Type B pancreatic cell (in vitro differentiated cells): ENCODE data around the gene GLI3. TPM values are rescaled to one million over a fixed set of nuclear protein-coding genes. Genes with fewer than 3 reads are reported as not detected.

Experiments used
- DNase-seq: peaks from one replicate; pipeline ENCODE4 v3.0.0; 2021; ENCODE audit warnings: mixed read lengths; ENCODE audit not compliant: unreplicated experiment; ENCODE audit errors: extremely low spot score
- H3K27ac Mint-ChIP-seq: 2 replicates; pipeline ENCODE4 v1.8.0; 2021; ENCODE audit warnings: mild to moderate bottlenecking, mixed read lengths
- H3K27me3 Mint-ChIP-seq: 2 replicates; pipeline ENCODE4 v1.8.0; 2021; ENCODE audit warnings: mixed read lengths
- H3K36me3 Mint-ChIP-seq: 2 replicates; pipeline ENCODE4 v1.8.0; 2021; ENCODE audit warnings: mixed read lengths
- H3K4me1 Mint-ChIP-seq: one replicate; pipeline ENCODE4 v1.8.0; 2021; ENCODE audit warnings: mixed read lengths; ENCODE audit not compliant: unreplicated experiment
- H3K4me3 Mint-ChIP-seq: 2 replicates; pipeline ENCODE4 v1.8.0; 2021; ENCODE audit warnings: mild to moderate bottlenecking, mixed read lengths
- H3K9me3 Mint-ChIP-seq: 2 replicates; pipeline ENCODE4 v1.8.0; 2021; ENCODE audit warnings: mixed read lengths
- total RNA-seq: library from RNA; stranded (reverse); gene quantifications from 2 replicates; pipeline ENCODE4 v1.2.1, GENCODE V29; 2021; ENCODE audit warnings: low replicate concordance
- TF ChIP-seq, protein P1 (sequence below): fragments of 200-600 bp; sonication (generic); conservative IDR thresholded peaks from 2 replicates; pipeline ENCODE4 v1.5.0; 2021; ENCODE audit warnings: antibody characterized with exemption, mild to moderate bottlenecking

The GLI3 gene
- total RNA-seq, 1 donor from 2014 or later, result 141 TPM

DNA sequence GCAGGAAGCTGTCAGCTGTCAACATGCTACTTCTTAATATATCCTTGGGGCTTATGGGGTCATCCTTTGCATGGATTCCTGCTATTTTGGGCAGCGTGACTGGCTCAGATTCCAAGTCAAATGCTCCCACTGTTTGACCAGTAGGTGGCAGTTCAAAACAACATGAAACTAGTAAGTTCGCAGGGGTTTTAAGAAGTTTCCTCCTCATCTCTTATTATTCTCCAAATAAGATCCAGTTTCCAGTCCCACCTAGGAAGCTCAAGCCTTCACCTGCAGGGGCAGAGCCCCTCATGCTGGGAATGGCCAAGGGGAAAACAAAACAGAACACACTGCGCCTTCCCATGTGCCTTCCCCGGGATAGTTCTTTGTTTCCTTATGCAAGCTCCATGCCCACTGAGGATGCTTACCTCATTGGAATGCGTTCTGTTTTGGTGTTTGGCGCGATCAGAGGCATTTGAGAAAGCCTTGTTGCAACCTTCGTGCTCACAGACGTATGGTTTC is 259.8 kb downstream of the GLI3 start:
- TF ChIP-seq, protein P1, sequence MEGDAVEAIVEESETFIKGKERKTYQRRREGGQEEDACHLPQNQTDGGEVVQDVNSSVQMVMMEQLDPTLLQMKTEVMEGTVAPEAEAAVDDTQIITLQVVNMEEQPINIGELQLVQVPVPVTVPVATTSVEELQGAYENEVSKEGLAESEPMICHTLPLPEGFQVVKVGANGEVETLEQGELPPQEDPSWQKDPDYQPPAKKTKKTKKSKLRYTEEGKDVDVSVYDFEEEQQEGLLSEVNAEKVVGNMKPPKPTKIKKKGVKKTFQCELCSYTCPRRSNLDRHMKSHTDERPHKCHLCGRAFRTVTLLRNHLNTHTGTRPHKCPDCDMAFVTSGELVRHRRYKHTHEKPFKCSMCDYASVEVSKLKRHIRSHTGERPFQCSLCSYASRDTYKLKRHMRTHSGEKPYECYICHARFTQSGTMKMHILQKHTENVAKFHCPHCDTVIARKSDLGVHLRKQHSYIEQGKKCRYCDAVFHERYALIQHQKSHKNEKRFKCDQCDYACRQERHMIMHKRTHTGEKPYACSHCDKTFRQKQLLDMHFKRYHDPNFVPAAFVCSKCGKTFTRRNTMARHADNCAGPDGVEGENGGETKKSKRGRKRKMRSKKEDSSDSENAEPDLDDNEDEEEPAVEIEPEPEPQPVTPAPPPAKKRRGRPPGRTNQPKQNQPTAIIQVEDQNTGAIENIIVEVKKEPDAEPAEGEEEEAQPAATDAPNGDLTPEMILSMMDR, result peak; percentile 83
- no peaks in the 10 kb centered on the region for H3K27me3 Mint-ChIP-seq
- H3K27ac Mint-ChIP-seq, result peak overlapping the region; percentile 32
- peaks cover 27% of the 10 kb centered on the region for H3K4me1 Mint-ChIP-seq
- H3K9me3 Mint-ChIP-seq, result no peaks in the 10 kb centered on the region
- H3K4me3 Mint-ChIP-seq, result no peak overlapping the region
- no peak for DNase-seq
- H3K36me3 Mint-ChIP-seq, result peaks cover 35% of the 10 kb centered on the region

DNA sequence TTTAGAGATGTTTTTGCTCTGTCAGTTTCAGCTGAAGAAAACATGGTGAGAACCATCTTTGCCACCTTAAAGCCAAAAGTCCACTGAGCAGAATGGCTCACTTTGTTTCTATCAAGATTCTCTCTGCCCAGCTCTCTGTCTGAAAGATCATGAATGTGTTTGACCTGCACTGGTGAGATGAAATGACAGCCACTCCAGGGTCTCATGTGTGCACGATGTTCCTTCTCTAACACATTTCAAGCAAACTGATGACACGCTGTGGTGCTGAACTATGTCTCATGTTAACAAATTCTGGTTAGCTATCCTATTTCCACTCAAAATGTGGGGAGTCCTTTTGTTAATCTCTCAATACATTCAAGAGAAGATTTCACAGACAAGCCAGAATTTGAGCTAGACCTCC is 260.6 kb downstream of the GLI3 start:
- peaks cover 24% of the 10 kb centered on the region for H3K4me1 Mint-ChIP-seq

DNA sequence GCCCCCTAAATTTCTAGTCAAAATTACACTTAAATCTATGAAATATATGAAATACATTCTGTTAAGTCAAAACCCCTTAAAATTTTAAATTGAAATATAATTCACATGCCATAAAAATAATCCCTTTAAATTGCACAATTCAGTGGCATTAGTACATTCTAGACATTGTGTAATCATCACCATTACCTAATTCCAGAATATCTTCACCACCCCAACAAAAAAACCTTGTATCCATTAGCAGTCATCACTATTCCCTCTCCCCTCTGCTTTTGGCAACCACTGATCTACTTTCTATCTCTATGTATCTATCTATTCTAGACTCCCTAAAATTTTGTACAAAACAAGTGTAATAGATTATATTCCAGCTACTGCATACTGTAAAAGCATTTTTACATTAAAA is 261.2 kb downstream of the GLI3 start:
- Mint-ChIP-seq H3K4me3 (no peak overlapping the region), H3K36me3 (peaks cover 39% of the 10 kb centered on the region)

More for the DNA sequence above, 260.6 kb downstream of the GLI3 start:
- no peak for DNase-seq
- peaks cover 38% of the 10 kb centered on the region for H3K36me3 Mint-ChIP-seq
- H3K4me3 Mint-ChIP-seq, result no peak overlapping the region
- H3K27ac Mint-ChIP-seq, result no peak overlapping the region
- H3K9me3 Mint-ChIP-seq, result no peaks in the 10 kb centered on the region
- TF ChIP-seq, protein P1, result no peak
- H3K27me3 Mint-ChIP-seq, result no peaks in the 10 kb centered on the region

DNA sequence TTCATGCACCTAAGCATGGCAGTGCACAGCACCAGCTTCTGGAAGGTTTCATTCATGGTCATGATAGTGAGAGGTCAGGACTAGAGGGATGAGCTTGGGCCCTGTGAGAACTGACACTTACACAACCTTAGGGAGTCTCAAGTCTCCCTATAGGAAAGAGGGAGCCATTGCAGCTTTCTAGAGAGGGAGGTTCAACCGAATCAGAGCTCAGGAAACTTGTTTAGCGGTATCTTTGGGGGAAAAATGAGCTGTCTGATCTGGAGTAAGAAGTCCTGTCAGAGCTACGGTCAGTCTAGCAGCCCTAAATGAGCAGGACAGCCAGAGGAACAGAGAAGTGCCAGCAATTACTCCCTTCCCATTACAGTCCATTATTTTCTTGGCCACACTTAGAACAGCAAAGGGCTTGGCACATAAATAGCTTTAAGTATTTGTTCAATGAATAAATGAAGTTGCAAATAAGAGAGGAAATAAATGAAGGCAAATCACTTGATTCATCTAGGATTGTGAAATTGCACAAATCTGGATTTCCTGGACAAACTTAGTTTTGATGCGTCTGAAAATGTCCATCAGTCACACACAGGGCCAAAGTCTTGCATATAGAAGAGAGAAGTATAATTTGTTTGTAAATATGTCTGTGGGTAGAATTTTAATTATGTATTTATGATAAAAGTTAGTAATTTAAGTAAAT is 262.0 kb downstream of the GLI3 start:
- DNase-seq, result no peak
- H3K36me3 Mint-ChIP-seq, result peaks cover 32% of the 10 kb centered on the region
- no peak overlapping the region for H3K4me3 Mint-ChIP-seq
- peaks cover 12% of the 10 kb centered on the region for H3K4me1 Mint-ChIP-seq
- TF ChIP-seq, protein P1, result peak; percentile 36
- H3K27me3 Mint-ChIP-seq, result no peaks in the 10 kb centered on the region
- no peaks in the 10 kb centered on the region for H3K9me3 Mint-ChIP-seq
- H3K27ac Mint-ChIP-seq, result no peak overlapping the region

More for the DNA sequence above, 261.2 kb downstream of the GLI3 start:
- no peak overlapping the region for H3K27ac Mint-ChIP-seq
- H3K27me3 Mint-ChIP-seq, result no peaks in the 10 kb centered on the region
- no peaks in the 10 kb centered on the region for H3K9me3 Mint-ChIP-seq
- H3K4me1 Mint-ChIP-seq, result peaks cover 20% of the 10 kb centered on the region
- TF ChIP-seq, protein P1, result no peak
- DNase-seq, result no peak

DNA sequence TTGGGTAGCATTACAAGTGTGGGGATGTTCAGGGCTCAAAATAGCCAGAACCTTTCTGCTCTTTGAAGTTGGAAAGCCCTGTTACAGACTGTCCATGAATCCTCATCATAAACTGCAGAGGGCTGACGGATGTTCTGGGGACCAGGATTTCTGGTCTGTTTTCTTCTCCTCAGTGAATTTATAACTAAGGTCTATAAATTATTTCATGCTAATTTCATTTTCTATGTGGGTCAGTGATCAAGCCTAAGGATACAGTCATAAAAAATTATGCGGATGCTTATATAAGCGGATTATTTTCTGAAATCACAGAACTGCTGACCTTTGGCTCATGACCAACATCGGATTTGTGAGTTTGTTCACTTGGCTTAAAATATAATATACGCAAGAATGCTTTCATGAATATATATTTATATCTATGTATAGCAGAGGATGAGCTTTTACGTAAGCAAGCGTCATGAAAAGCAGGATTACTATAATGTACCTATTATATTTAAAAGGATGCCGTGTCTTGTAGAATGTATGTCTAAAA is 263.7 kb downstream of the GLI3 start:
- Mint-ChIP-seq H3K9me3 (no peaks in the 10 kb centered on the region), H3K27me3 (no peaks in the 10 kb centered on the region), H3K4me1 (peaks cover 7% of the 10 kb centered on the region), H3K27ac (no peak overlapping the region), H3K36me3 (peaks cover 37% of the 10 kb centered on the region), H3K4me3 (no peak overlapping the region)
- no peak for DNase-seq
- TF ChIP-seq, protein P1, result no peak
